NCI-H2171 treated with DMSO at 0.1 percent for 48 hours (cell line): ENCODE measurements around the gene SOX6.

Experiments
- DNase-seq: peaks from one replicate; lab custom pipeline; 2025; lab: John Stamatoyannopoulos, UW

The SOX6 gene

GRCh38 chr11:15991215-15991614 lies 365.1 kb downstream of the SOX6 start:
- no peak for DNase-seq

GRCh38 chr11:15989685-15990084 lies 366.7 kb downstream of the SOX6 start:
- DNase-seq = no peak

- no peak for DNase-seq
Measured at GRCh38 chr11:15988693-15989231, 367.6 kb downstream of the SOX6 start.

DNA sequence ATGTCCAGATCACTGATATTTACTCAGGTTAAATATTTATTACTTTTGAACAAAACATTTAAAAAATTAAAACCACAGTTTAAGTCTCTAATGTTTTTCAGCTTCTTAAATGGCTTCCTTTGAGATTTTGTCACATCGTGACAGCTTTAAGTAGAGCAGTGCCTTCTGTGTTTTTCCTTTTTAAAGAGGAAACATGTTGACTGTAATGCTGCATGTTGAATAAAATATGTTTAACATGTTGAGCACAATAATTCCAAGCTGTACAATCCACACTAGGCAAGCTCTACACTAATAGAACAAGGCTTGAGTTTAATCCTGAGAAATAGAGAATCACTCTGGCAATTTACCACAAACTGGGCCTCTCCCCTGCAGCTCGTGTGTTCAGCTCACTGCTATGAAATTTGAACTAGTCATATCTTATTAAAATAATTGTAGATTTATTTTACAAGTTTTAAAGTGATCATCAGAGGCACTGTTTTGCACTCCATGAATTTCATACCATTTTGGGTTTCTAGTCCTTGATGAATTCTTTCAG lies 368.3 kb downstream of the SOX6 start:
- no peak for DNase-seq

GRCh38 chr11:15987046-15987445 lies 369.3 kb downstream of the SOX6 start:
- no peak for DNase-seq

DNA sequence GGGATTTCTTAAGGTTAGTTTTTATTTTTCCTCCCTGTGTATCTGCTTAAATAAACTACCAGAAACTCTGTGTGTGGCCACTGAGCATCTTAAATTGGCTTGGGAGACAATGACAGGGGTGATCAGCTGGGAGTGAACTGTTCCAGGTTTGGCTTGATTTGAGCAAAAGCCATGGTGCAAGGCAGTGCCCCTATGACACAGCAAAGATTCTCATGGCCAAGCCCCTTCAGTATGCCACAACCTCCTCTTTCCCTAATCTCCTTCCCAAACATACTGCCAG lies 370.5 kb downstream of the SOX6 start:
- no peak for DNase-seq

- no peak for DNase-seq
Measured at GRCh38 chr11:15985127-15985859, 371.1 kb downstream of the SOX6 start.

- no peak for DNase-seq
Measured at GRCh38 chr11:15981292-15981691, 375.1 kb downstream of the SOX6 start.

- DNase-seq = no peak
Measured at GRCh38 chr11:15977116-15977515, 379.2 kb downstream of the SOX6 start.

GRCh38 chr11:15976433-15977045 lies 379.8 kb downstream of the SOX6 start:
- DNase-seq = no peak

- no peak for DNase-seq
Measured at GRCh38 chr11:15975742-15976141, 380.6 kb downstream of the SOX6 start.

GRCh38 chr11:15972838-15973237 lies 383.5 kb downstream of the SOX6 start:
- DNase-seq = no peak

DNA sequence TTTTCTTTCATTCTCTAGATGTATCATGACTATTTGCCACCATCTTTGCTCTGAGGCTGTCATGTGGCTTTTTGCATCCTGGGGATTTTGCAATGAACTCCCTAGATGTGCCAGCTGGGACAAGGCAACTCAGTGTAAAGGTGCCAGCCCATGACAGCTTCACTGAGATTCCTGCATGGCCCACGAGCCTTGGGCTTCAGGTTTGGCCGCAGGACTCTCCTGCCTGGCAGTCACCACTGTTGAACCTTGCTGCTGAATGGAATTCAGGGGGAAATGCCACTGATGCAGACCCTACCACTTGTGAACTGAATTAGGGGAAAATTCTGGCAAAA lies 385.2 kb downstream of the SOX6 start:
- DNase-seq = no peak

DNA sequence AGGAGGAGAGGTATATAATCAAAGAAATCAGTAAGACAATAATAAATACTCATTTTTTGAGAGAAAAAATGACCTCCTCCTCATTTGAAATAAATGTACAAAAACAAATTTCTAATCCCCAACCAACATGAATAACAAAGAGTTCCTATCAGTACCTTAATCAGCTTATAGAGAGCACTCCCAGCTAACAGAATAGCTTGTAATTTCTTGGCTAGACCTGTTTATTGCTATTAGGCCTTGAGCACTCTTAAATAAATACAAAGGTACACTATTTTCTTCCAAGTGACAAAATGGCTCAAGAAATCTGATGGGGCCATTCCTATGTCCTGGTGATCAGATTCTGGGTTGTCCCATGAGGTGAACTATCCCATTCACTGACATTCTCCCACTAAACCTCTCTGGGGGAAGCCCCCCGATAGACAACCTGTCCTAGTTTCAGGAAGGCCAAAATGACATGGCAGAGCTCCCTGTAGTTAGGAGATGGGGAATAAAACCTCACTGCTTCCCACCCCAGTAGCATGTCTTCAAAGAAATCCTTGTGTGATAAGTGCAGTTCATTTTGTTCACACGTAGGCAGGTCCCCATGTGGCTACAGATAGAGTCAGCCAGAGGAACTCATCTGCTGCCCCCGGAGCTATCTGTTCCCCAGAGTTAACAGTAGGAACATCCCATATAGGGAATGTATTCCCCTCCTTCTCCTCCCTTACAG lies 385.7 kb downstream of the SOX6 start:
- no peak for DNase-seq

DNA sequence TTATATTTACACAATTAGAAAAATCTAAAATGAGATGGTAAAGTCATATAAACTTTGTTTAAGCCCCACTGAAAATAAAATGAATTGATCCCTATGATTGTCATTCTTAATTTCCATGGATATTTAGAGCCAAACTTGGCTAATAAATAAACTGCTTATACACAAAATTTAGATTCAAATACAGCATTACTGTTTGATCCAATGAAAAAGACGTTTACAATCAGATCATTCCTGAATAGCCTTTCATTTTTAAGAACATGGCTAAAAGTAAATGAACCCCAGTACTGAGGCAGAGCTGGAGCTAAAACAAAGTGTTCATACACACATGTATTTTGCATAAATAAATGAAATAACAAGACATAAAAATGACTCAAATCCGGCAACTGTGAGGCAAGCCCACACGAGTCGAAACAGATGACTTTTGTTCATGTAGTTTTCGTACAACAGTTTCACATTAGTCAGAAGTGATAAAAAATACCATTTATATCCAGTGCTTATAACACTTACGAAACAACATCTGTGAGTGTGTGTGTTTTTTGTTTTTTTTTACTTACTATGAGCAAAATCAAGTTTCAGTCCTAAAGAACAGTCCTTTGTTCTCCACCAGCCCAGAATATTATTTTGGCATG lies 386.5 kb downstream of the SOX6 start:
- DNase-seq = no peak

GRCh38 chr11:15969281-15969680 lies 387.1 kb downstream of the SOX6 start:
- DNase-seq = no peak

DNA sequence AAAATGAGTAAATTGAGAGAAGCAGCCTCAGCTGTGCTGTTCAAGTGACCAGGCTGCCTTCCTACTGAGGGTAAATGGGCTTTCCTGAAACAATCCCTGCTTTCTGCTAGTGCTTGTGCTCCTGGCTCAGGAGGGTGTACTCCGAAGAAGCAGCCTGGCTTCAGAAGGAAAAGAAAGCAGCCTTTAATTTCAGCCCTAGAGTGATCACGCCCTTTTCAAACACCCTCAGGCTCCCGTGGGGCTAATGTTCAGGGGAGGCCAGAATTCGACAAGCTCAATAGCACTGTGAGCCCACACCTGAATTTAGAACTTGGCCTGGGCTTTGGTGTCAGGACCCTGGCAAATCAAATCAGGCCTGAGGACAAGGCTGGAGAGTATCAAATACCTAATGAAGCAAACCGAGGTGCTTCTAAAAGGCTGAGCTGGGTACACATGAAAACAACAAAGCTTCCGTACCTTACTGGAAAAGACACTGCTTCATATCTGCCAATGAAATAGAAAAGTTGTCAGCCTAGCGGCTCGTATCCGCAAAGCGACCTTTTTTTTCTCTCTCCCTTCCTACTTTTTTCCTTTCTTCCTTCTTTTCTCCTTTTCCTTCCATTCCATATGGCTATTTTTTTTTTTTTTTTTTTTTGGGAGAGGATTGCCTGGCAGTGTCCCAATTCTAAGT lies 387.8 kb downstream of the SOX6 start:
- DNase-seq = no peak

- DNase-seq = no peak
Measured at GRCh38 chr11:15967966-15968365, 388.4 kb downstream of the SOX6 start.

DNA sequence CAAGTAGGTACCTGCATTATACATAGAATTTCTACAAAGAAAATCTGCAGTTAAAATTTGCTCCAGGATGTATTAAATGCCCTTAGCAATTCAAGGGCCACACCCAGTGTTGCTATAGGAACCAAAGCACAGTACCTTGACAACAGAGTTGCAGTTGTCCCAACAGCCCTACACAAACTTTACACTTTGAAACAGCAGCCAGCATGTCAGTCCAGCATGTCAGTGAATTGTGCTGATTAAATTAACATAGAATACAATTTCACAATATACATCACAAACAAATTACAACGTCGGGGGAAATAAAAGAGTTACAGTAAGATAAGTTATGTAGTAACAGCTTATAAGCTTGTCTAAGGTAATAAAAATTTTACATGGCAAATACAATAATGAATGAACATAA lies 389.2 kb downstream of the SOX6 start:
- no peak for DNase-seq

DNA sequence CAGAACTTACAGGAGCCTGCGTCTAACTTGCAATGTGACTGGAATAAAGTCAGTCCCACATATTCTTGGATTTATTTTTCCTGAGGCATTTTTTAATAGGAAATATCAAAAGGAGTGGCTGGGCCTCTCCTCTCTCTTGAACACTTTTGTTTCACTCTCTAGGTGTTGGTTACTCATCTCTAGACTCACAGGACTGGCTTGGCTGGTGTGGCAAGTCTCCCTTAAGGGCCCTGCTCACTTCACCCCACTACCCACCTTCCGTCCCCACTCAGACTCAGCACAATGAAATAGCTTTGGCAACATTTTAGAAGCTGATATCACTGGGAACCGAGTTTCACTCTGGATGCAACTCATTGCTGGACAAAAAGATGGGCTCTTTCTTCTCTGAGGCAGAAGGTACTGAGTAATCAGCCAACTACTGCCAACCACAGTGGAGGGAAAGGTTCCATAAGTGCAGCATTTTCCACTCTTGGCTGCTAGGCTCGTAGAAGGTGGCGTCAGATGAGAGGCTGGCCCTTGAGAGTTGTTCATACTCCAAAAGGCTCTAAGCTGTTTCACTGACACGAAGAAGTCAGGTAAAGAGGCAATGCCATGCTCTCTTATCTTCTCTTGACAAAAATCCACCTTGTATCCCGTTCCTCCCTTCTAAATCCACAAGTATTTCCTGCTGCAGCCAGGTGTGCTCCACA lies 390.6 kb downstream of the SOX6 start:
- no peak for DNase-seq

DNA sequence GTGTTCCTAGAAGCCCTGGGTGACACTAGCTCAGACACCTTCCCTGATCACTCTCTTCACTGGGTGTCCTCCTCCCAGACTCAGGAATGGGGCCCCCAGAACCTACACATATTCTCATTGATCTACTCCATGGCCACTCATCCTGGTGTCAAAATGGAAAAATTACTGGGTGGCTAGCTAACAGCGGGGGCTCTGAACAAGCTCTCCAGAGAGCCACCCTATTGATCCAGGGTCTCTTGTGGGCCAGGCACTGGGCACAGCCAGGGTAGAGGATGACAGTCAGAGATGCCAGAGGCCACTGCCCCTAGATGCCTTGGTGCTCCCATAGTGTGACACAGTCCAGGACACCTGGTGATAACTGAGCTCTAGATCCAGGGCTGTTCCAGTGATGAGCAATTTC lies 393.1 kb downstream of the SOX6 start:
- DNase-seq = no peak

GRCh38 chr11:15958910-15959309 lies 397.4 kb downstream of the SOX6 start:
- no peak for DNase-seq
